Lung microvascular endothelial cell (primary cell): Measurements from ENCODE around the gene TBC1D3B. TPM values are rescaled to one million over a fixed set of nuclear protein-coding genes. Genes with fewer than 3 reads are reported as not detected.
"Not testable (repeated sequence)": the region's sequence is repeated elsewhere in the genome, so short reads cannot be mapped to it uniquely, and the experiment has no call there.

Experiments used
- DNase-seq, 2 donors: peaks; one replicate each; pipeline versions ENCODE4 v3.0.0 to v3.0.0-alpha.2; 2010; ENCODE audit warnings: low read depth in 2 of 2
- total RNA-seq: library from RNA; depleted of rRNA; stranded (reverse); fragments of >200 nt; gene quantifications from 2 replicates; pipeline ENCODE4 v1.2.1, GENCODE V29; 2014

The TBC1D3B gene
- 0.44 and 0.99 TPM in 2 replicates for total RNA-seq

GRCh38 chr17:36176536-36176935 lies at the start of gene TBC1D3B:
Gene TBC1D3B (minus strand): TSS chr17:36176636. CDS start chr17:36175050, 1,586 bp downstream.
- not testable (repeated sequence) for DNase-seq

- DNase-seq, result not testable (repeated sequence)
Measured at GRCh38 chr17:36222967-36223366, 46.5 kb upstream of the TBC1D3B start.

GRCh38 chr17:36221581-36222100 lies 45.2 kb upstream of the TBC1D3B start:
- not testable (repeated sequence) for DNase-seq

- not testable (repeated sequence) for DNase-seq
Measured at GRCh38 chr17:36220737-36221580, 44.5 kb upstream of the TBC1D3B start.

- DNase-seq, result not testable (repeated sequence)
Measured at GRCh38 chr17:36219556-36219955, 43.1 kb upstream of the TBC1D3B start.

DNA sequence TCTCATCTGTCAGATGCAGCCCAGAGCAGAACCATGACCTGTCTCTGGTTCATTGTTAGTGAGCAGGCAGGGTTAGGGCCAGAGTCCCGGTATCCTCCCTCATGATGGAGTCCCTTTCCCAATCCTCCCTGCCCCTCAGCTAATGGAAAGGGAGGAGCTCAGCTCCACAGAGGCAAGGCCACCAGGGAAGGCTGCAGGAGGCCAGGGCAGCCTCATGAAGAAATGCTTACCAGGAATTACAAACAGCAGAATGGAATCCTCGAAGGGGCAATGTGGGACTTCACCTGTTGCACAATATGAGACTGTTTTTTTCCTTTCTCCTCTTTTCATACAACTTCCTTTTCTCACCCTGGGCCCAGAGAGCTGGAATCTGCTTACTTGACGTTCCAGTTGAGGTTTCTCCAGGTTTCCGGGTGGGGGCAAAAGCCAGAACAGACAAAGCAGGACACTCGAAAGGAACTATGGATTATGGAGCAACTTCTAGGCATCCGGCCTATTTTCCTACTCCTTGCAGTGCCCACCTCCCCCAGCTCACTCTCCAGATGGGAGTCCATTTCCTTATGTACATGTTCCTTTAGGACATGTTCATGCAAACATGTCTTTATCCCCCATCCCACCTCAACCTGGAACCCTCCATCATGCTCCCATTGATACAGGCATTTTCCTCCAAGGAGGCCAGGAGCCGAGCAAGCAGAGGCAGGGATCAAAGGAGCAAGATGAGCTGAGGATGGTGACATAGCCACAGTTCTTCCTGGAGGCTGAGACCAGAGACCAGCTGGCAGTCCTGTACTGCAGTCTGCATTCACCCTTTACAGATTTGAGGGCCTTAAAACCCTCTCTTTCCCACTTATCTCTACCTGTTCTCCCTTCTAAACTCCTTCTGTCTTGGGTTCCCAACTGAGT lies 39.2 kb upstream of the TBC1D3B start:
- DNase-seq, result not testable (repeated sequence)

- no peak for DNase-seq
Measured at GRCh38 chr17:36214918-36215317, 38.5 kb upstream of the TBC1D3B start.

GRCh38 chr17:36213695-36214094 lies 37.3 kb upstream of the TBC1D3B start:
- no peak for DNase-seq

DNA sequence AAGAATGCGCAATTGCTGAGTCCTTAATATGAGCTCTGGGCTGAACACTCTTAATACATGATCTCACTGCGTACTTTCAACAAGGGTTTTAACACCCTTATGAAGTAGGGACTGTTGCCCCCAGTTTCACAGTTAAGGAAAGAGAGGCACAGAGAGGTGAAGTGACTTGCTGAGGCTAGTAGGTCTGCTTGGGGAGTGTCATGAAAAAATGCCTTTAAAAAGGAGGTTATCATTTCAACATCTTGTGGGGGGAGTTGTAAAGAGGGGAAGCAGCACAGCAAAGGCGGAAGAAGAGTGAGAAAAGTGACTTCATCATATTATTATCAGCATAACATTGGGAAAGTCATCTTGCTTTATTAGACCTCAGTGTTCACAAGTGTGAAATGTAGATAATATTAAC lies 36.5 kb upstream of the TBC1D3B start:
- no peak for DNase-seq

- no peak for DNase-seq
Measured at GRCh38 chr17:36212272-36212605, 35.8 kb upstream of the TBC1D3B start.

DNA sequence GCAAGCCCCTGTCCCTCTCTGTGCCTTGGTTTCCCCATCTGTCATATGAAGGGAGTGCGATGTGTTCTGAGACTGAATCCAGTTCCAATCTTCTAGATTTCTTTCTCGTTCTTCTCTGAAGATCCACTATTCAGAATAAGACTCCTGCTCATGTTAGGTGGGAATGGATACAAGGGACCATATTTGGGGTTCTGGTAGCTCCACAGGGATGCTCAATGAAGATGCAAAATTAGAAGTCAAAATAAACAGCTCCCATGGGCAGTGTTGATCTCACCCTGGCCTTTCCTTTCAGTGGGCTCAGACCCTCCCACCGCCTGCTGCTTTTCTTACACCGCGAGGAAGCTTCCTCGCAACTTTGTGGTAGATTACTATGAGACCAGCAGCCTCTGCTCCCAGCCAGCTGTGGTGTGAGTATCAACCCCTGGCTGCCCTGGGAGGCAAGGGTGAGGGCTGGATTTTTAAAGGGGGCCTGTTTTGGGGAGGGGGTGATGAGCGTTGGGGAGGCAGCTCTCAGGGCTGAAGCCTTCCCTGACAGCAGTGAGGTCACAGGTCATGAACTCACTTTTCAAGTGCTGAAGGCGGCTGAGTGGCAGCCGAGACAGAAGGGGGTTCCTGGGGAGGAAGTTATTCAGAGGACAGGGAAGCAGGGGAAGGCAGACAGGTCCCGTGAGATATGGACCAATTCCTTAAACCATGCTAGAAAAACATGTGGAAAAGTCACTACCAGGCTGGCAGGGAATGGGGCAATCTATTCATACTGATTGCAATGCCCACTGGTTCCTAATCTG lies 35.2 kb upstream of the TBC1D3B start:
- DNase-seq, result not testable (repeated sequence)

DNA sequence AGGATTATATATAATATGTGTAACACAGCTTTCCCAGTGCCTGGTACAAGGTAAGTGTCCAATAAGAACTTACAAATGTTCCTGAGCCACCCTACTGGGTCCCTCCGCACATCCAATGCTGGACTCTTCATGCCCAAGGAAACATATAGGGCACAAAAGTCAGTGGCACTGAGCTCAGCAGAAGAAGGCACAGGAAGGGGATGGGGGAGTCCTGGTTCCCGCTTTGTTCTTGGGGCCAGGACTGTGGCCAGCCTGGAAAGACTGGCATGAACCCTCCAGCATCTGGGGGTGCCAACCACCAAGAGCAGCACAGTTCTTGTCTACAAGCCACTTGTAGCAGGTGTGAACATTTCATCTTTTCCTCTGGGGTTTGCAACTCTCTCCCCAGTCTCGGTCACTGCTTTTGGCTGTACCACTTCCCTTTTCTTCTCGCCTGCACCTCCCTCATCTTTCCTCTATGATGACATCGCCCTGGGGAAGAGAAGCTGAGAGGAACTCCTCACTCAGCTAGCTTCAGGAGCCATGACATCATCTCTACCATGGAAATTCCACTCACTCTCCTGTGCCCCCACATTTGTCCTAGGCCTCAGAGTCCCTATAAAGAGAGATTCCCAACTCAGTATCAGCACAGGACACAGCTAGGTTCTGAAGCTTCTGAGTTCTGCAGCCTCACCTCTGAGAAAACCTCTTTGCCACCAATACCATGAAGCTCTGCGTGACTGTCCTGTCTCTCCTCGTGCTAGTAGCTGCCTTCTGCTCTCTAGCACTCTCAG lies 34.2 kb upstream of the TBC1D3B start, which contains the start of gene CCL4L2:
Gene CCL4L2, plus strand, starts transcription at position 625 of the 773 bp plus-strand sequence.
- DNase-seq, result not testable (repeated sequence)

DNA sequence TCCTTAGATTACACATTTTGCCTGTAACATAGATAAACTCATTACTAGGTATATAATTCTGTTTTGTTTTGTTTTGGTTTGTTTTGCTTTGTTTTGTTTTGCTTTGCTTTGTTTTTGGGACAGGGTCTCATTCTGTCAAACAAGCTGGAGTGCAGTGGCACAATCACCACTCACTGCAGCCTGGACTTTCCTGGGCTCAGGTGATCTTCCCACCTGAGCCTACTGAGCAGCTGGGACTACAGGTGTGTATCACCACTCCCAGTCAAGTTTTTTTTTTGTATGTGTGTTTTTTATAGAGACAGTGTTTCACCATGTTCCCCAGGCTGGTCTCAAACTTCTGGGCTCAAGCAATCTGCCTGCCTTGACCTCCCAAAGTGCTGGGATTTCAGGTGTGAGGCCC lies 33.1 kb upstream of the TBC1D3B start:
- no peak for DNase-seq

GRCh38 chr17:36207383-36207782 lies 30.9 kb upstream of the TBC1D3B start:
- DNase-seq, result not testable (repeated sequence)

DNA sequence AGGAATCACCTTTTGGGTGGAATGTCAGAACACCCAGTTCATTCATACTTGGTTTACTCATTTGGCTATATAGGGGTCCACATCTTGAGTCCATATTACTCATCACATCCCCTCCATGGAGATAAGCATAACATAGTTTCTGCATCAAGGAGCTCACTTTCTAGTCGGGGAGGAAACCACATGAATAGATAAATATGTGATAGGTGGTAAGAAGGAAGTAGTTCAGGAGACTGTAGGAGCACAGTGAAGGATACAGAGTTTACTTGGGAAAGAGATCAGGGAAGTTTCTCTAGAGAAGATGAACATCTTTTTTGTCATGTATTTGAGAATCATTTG lies 30.0 kb upstream of the TBC1D3B start:
- not testable (repeated sequence) for DNase-seq

- no peak for DNase-seq
Measured at GRCh38 chr17:36205637-36206485, 29.4 kb upstream of the TBC1D3B start.

DNA sequence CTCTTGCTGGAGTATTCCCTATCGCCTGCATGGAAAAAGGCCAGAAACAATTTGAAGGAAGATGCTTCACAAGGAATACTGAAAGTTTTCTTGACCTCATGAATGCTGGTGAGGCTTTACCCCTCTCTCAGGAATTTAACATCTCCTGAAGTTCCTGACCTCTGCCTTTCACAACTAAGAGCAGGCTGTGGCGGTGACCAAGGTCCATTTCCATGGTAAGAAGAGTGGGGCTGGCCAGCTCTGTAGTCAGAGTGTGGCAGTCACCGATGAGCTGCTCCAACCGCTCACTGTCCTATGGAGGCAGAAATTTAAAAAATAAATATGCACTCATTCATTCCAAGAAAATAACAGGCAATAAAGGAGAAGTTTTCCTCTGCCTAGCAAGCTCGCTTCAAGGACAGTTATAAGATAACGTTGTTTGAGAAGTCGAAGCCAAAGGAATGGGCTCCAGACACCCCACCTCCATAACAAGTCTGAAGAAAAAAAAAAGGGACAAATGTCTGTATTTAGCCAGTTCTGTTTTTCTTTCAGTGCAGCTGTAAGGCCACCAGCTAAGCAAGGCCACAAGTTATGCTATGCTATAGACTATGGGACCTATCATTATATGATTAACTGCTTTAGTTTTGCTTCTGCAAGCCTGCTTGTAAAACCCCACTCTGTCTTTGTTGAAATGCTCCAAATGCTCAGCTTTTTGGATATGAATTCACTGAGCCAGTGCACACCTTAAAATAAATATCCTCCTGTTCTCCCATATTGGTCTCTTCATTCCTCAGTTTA lies 28.5 kb upstream of the TBC1D3B start:
- DNase-seq, result no peak

DNA sequence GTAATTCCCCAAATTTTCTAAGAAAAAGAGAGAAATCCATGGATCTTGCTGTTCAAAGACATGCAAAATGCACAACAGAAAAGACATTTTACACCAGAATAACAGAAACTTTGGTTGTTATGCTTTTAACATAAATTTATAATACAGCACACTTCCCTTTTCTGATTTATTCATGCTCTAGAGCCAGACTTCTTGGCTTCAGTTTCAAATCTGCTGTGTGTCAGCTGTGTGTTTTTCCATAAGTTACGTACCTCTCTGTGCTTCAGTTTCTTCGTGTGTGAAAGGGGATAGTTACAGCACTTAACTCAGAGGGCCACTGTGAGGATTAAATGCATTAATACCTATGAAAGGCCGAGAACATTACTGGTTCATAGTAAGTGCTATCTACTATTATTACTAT lies 26.9 kb upstream of the TBC1D3B start:
- DNase-seq, result no peak

DNA sequence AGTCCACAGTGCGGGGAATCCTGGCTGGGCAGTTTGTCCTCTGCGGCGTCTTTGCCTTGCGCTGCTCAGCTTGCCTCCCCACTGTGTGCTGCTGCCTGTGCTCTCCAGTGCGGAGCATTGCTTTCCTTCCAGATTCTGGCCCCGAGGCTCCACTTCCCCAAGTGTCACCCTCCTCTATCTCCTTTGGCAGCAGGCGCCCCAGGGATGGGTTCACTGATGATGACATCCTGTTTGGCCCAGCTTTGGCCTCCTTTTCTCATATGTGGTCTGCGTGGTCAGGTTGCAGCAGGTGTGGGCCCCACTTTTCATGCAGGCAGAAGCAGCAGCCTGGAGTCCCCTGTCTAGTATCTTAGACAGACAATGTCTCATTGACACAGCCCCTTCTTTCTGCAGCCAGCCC lies 25.1 kb upstream of the TBC1D3B start:
- not testable (repeated sequence) for DNase-seq
